Lower lobe of right lung (tissue), 2 donors: ENCODE data around the gene SLC9A8. TPM values are rescaled to one million over a fixed set of nuclear protein-coding genes. Genes with fewer than 3 reads are reported as not detected.
"Not testable (repeated sequence)": the region's sequence is repeated elsewhere in the genome, so short reads cannot be mapped to it uniquely, and the experiment has no call there.

Experiments used
- ATAC-seq, 2 donors: fragments of 200-7000 bp; cut with Tn5 transposase; one replicate each; pipeline ENCODE4 v1.9.1; 2020 to 2022; ENCODE audit warnings: mild to moderate bottlenecking in 2 of 2, moderate library complexity in 2 of 2
- DNase-seq: peaks from one replicate; pipeline ENCODE4 v3.0.0-alpha.2; 2020
- H3K27ac ChIP-seq: fragments of 200-600 bp; one replicate; pipeline ENCODE4 v1.8.0; 2022
- H3K27me3 ChIP-seq: fragments of 200-600 bp; one replicate; pipeline ENCODE4 v1.8.0; 2022; ENCODE audit warnings: low read depth
- H3K36me3 ChIP-seq: fragments of 200-600 bp; one replicate; pipeline ENCODE4 v1.8.0; 2022; ENCODE audit warnings: mild to moderate bottlenecking
- H3K4me1 ChIP-seq: fragments of 200-600 bp; one replicate; pipeline ENCODE4 v1.8.0; 2022
- H3K4me3 ChIP-seq: fragments of 200-600 bp; one replicate; pipeline ENCODE4 v1.8.0; 2022; ENCODE audit warnings: mild to moderate bottlenecking
- H3K9me3 ChIP-seq: fragments of 200-600 bp; one replicate; pipeline ENCODE4 v1.8.0; 2022
- CTCF ChIP-seq: fragments of 200-600 bp; IDR thresholded peaks from one replicate; pipeline ENCODE4 v1.8.0; 2022; ENCODE audit warnings: antibody characterized with exemption, mild to moderate bottlenecking
- intact Hi-C: fragments of 100-400 bp; cut with DNase I; formaldehyde crosslinking; loops from one replicate; pipeline ENCODE4 v1.11.0; 2022
- total RNA-seq: library from RNA; stranded (reverse); fragmentation: NEBNext Ultra II Directional; extraction: Animal tissue kit (Norgen Biotek cat#: 25700); gene quantifications from one replicate; pipeline ENCODE4 v1.2.1, GENCODE V29; 2021
- donor health status: DM: no; HTN: yes; CAD: no; lungs with severe emphysema.

SLC9A8 gene
- total RNA-seq, 1 donor from 2014 or later: 17.7 TPM

- Histone ChIP-seq H3K27ac (peak overlapping the region; percentile 33), H3K27me3 (no peaks in the 10 kb centered on the region), H3K4me3 (peak overlapping the region; percentile 7), H3K9me3 (no peaks in the 10 kb centered on the region), H3K4me1 (peaks cover 55% of the 10 kb centered on the region), H3K36me3 (no peaks in the 10 kb centered on the region)
- intact Hi-C loops: no loop called here
- TF ChIP-seq CTCF: no peak
- DNase-seq: no peak
- ATAC-seq: peak in 1 of 2 donors; percentile 9
Measured at GRCh38 chr20:49894073-49894470, 81.4 kb downstream of the SLC9A8 start.

GRCh38 chr20:49895474-49896093 is 83.0 kb downstream of the SLC9A8 start:
- peaks cover 48% of the 10 kb centered on the region for H3K4me1 ChIP-seq
- H3K36me3 ChIP-seq, H3K9me3 ChIP-seq, DNase-seq, intact Hi-C loops, ATAC-seq, H3K27ac ChIP-seq, H3K4me3 ChIP-seq, H3K27me3 ChIP-seq: not testable (repeated sequence)

GRCh38 chr20:49896204-49896603 is 83.6 kb downstream of the SLC9A8 start:
- Histone ChIP-seq H3K27me3 (no peaks in the 10 kb centered on the region), H3K4me3 (no peak overlapping the region), H3K36me3 (no peaks in the 10 kb centered on the region), H3K9me3 (no peaks in the 10 kb centered on the region), H3K4me1 (peaks cover 41% of the 10 kb centered on the region), H3K27ac (no peak overlapping the region)
- DNase-seq (no peak), ATAC-seq (peak; percentile 50 to 53)
- no peak for TF ChIP-seq CTCF
- intact Hi-C loops: no loop called here

- no peak for TF ChIP-seq CTCF
- Histone ChIP-seq H3K36me3 (peaks cover 25% of the 10 kb centered on the region), H3K27ac (no peak overlapping the region), H3K4me3 (no peak overlapping the region), H3K9me3 (no peaks in the 10 kb centered on the region), H3K27me3 (no peaks in the 10 kb centered on the region), H3K4me1 (peaks cover 10% of the 10 kb centered on the region)
- intact Hi-C loops: no loop called here
- DNase-seq: no peak
- ATAC-seq: no peak
Measured at GRCh38 chr20:49899541-49900383, 87.1 kb downstream of the SLC9A8 start.

GRCh38 chr20:49901588-49901987 is 89.0 kb downstream of the SLC9A8 start:
- DNase-seq (no peak), ATAC-seq (no peak)
- intact Hi-C loops: no loop called here
- H3K4me1 ChIP-seq: peaks cover 8% of the 10 kb centered on the region
- no peak overlapping the region for H3K27ac ChIP-seq
- peaks cover 43% of the 10 kb centered on the region for H3K36me3 ChIP-seq
- no peak for TF ChIP-seq CTCF
- no peaks in the 10 kb centered on the region for H3K9me3 ChIP-seq
- no peak overlapping the region for H3K4me3 ChIP-seq
- H3K27me3 ChIP-seq: no peaks in the 10 kb centered on the region
